ENCODE data around the gene MACF1. TPM values are rescaled to one million over a fixed set of nuclear protein-coding genes. Genes with fewer than 3 reads are reported as not detected.
A peak's percentile ranks its signal among the peaks of the same experiment; 100 is the strongest.

The MACF1 gene
- total and polyA plus RNA-seq, 2 donors from 2014 or later, result 65.7 to 387 TPM

DNA sequence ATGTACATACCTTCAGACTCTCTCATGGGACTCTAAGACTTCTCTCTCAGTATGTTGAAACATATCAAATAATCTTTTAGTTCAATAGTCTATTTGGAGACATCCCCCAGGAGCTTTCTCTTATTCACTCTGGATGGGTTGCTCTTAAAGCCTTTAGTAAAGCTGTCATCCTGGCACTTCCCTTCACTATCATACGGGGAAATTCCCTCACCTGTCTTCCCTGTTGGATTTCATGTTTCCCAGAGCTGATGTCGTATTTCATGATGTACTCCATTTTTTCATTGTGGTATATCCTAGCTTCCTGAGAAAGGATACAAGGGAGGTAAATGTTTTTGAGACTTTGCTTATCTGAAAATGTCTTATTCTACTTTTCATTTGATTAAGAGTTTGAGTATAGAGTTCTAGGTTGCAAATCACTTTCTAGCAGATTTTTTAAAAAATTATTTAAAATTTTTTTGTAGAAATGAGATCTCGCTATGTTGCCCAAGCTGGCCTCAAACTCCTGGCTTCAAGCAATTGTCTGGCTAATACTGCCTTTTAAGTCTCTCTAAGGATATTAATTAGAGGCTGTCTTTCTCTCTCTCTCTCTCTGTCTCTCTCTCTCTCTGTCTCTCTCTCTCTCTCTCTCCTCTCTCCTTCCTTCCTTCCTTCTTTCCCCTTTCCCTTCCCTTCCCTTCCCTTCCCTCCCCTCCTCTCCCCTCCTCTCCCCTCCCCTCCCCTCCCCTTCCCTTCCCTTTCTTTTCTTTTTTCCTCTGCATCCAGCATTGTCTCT, 17.0 kb upstream of the MACF1 start:
- Histone ChIP-seq H3K4me1 (ENCODE audit: control insufficient read depth in 2 of 3, insufficient read depth in 2 of 3, low read depth in 1 of 3, low read length in 3 of 3) (peaks cover 2 to 26% (median 21%) of the 10 kb centered on the region in 3 donors), H3K27ac (ENCODE audit: low read depth in 2 of 2, low read length in 2 of 2) (no peak overlapping the region), H3K27me3 (ENCODE audit: control insufficient read depth, insufficient read depth, low read length) (no peaks in the 10 kb centered on the region), H3K36me3 (ENCODE audit: control insufficient read depth in 2 of 3, insufficient read depth in 3 of 3, low read length in 3 of 3) (no peaks in the 10 kb centered on the region), H3K4me3 (ENCODE audit: low read length in 3 of 3) (no peak overlapping the region), H3K9me3 (ENCODE audit: control insufficient read depth in 2 of 3, insufficient read depth in 1 of 3, low read length in 3 of 3) (no peaks in the 10 kb centered on the region), H3K9ac (ENCODE audit: low read length in 3 of 3) (no peak overlapping the region)
- DNase-seq, result no peak
- intact Hi-C loops (cut with DNase I), result no loop called here
- TF ChIP-seq, protein P1, sequence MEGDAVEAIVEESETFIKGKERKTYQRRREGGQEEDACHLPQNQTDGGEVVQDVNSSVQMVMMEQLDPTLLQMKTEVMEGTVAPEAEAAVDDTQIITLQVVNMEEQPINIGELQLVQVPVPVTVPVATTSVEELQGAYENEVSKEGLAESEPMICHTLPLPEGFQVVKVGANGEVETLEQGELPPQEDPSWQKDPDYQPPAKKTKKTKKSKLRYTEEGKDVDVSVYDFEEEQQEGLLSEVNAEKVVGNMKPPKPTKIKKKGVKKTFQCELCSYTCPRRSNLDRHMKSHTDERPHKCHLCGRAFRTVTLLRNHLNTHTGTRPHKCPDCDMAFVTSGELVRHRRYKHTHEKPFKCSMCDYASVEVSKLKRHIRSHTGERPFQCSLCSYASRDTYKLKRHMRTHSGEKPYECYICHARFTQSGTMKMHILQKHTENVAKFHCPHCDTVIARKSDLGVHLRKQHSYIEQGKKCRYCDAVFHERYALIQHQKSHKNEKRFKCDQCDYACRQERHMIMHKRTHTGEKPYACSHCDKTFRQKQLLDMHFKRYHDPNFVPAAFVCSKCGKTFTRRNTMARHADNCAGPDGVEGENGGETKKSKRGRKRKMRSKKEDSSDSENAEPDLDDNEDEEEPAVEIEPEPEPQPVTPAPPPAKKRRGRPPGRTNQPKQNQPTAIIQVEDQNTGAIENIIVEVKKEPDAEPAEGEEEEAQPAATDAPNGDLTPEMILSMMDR (IDR thresholded peaks at IDR 0.05; ENCODE audit: borderline replicate concordance, extremely low read depth, insufficient read depth), result no peak
- FAIRE-seq, result no peak

DNA sequence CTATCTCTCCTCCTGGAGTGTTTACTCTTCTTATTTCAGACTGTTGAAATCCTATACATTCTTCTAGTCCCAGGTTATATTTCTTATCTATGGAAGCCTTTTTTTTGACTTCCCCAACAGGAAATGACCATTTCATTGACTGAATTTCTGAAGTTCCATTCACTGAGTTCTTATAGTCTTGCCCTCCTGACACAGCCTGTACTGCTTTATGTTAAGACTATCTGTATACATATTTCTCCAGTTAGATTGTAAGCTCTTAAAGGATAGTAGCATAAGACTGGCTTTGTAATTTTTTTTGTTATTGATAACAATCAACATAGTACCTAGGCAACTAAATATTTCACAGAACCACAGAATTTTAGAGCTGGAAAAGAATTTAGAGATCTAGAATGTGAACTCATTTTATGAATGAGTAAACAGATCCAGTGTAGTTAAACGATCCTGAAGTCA, 14.9 kb upstream of the MACF1 start:
- no peak overlapping the region for H3K4me3 ChIP-seq (ENCODE audit: low read length in 3 of 3)
- TF ChIP-seq, protein P1 (IDR thresholded peaks at IDR 0.05; ENCODE audit: borderline replicate concordance, extremely low read depth, insufficient read depth), result no peak
- peaks cover 2 to 18% (median 8%) of the 10 kb centered on the region in 3 donors for H3K4me1 ChIP-seq (ENCODE audit: control insufficient read depth in 2 of 3, insufficient read depth in 2 of 3, low read depth in 1 of 3, low read length in 3 of 3)
- H3K36me3 ChIP-seq (ENCODE audit: control insufficient read depth in 2 of 3, insufficient read depth in 3 of 3, low read length in 3 of 3), result no peaks in the 10 kb centered on the region
- intact Hi-C loops (cut with DNase I), result no loop called here
- no peak for FAIRE-seq
- no peaks in the 10 kb centered on the region for H3K27me3 ChIP-seq (ENCODE audit: control insufficient read depth, insufficient read depth, low read length)
- no peaks in the 10 kb centered on the region for H3K9me3 ChIP-seq (ENCODE audit: control insufficient read depth in 2 of 3, insufficient read depth in 1 of 3, low read length in 3 of 3)
- no peak for DNase-seq
- no peak overlapping the region for H3K9ac ChIP-seq (ENCODE audit: low read length in 3 of 3)
- H3K27ac ChIP-seq (ENCODE audit: low read depth in 2 of 2, low read length in 2 of 2), result peak overlapping the region in 1 of 2 donors; percentile 48

DNA sequence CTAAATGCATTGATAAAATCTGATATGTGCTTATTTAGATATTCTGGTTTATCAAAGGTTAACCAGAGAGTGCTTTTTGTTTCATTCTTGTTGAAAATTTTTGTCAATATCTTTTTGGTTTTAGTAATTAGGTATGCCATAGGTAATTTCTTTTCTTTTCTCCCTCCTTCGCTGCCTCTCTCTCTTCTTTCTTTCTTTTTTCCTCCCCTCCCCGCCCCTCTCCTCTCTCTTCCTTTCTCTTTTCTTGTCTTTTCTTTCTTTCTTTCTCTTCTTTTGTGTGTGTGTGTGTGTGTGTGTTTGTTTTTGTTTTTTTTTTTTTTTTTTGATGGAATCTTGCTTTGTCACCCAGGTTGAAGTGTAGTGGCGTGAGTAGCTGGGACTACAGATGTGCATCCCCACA, 14.4 kb upstream of the MACF1 start:
- Histone ChIP-seq H3K4me3 (ENCODE audit: low read length in 3 of 3) (no peak overlapping the region), H3K27ac (ENCODE audit: low read depth in 2 of 2, low read length in 2 of 2) (no peak overlapping the region), H3K27me3 (ENCODE audit: control insufficient read depth, insufficient read depth, low read length) (no peaks in the 10 kb centered on the region), H3K4me1 (ENCODE audit: control insufficient read depth in 2 of 3, insufficient read depth in 2 of 3, low read depth in 1 of 3, low read length in 3 of 3) (peaks cover 2 to 18% (median 12%) of the 10 kb centered on the region in 3 donors), H3K9me3 (ENCODE audit: control insufficient read depth in 2 of 3, insufficient read depth in 1 of 3, low read length in 3 of 3) (no peaks in the 10 kb centered on the region), H3K36me3 (ENCODE audit: control insufficient read depth in 2 of 3, insufficient read depth in 3 of 3, low read length in 3 of 3) (no peaks in the 10 kb centered on the region), H3K9ac (ENCODE audit: low read length in 3 of 3) (no peak overlapping the region)
- TF ChIP-seq, protein P1 (IDR thresholded peaks at IDR 0.05; ENCODE audit: borderline replicate concordance, extremely low read depth, insufficient read depth), result no peak
- intact Hi-C loops (cut with DNase I), result no loop called here
- DNase-seq (no peak), FAIRE-seq (no peak)

Data from kidney (tissue), 14 donors.